Endodermal cell (in vitro differentiated cells): Measurements from ENCODE around the gene SIGLEC1. TPM values are rescaled to one million over a fixed set of nuclear protein-coding genes. Genes with fewer than 3 reads are reported as not detected.

Experiments
- DNase-seq: peaks from one replicate; pipeline ENCODE4 v3.0.0-alpha.2; 2017
- H3K27ac ChIP-seq: 2 replicates; pipeline ENCODE4 v1.5.1; 2013; ENCODE audit warnings: mild to moderate bottlenecking, low read depth, low read length, moderate library complexity
- H3K27me3 ChIP-seq: 2 replicates; pipeline ENCODE4 v1.6.1; 2013; ENCODE audit warnings: mild to moderate bottlenecking, low read length, moderate library complexity; ENCODE audit not compliant: insufficient read depth, control insufficient read depth, poor library complexity, severe bottlenecking
- H3K36me3 ChIP-seq: 2 replicates; pipeline ENCODE4 v1.7.0; 2013; ENCODE audit warnings: mild to moderate bottlenecking, low read length, moderate library complexity; ENCODE audit not compliant: control insufficient read depth, insufficient read depth
- H3K4me1 ChIP-seq: one replicate; pipeline ENCODE4 v1.7.0; 2013; ENCODE audit warnings: low read length; ENCODE audit not compliant: control insufficient read depth, insufficient read depth
- H3K4me3 ChIP-seq: 2 replicates; pipeline ENCODE4 v1.5.1; 2013; ENCODE audit warnings: mild to moderate bottlenecking, low read length, moderate library complexity
- H3K9ac ChIP-seq: 2 replicates; pipeline ENCODE4 v1.6.1; 2013; ENCODE audit warnings: mild to moderate bottlenecking, low read length, moderate library complexity; ENCODE audit not compliant: poor library complexity, severe bottlenecking; ENCODE audit errors: extremely low read depth
- H3K9me3 ChIP-seq: 2 replicates; pipeline ENCODE4 v1.6.1; 2013; ENCODE audit warnings: mild to moderate bottlenecking, low read length, moderate library complexity; ENCODE audit not compliant: control insufficient read depth
- H3K27ac Mint-ChIP-seq: 2 replicates; pipeline ENCODE4 v1.8.0; 2020; ENCODE audit warnings: mixed read lengths
- H3K27me3 Mint-ChIP-seq: 2 replicates; pipeline ENCODE4 v1.8.0; 2021; ENCODE audit warnings: mild to moderate bottlenecking, mixed read lengths; ENCODE audit not compliant: insufficient read depth
- H3K36me3 Mint-ChIP-seq: 2 replicates; pipeline ENCODE4 v1.8.0; 2020; ENCODE audit warnings: low read depth, mixed read lengths
- H3K4me1 Mint-ChIP-seq: 2 replicates; pipeline ENCODE4 v1.8.0; 2020; ENCODE audit warnings: mixed read lengths
- H3K4me3 Mint-ChIP-seq: 2 replicates; pipeline ENCODE4 v1.8.0; 2020; ENCODE audit warnings: mild to moderate bottlenecking, moderate library complexity, mixed read lengths
- H3K9me3 Mint-ChIP-seq: 2 replicates; pipeline ENCODE4 v1.8.0; 2020; ENCODE audit warnings: mild to moderate bottlenecking, mixed read lengths
- WGBS, 2 experiments: methylation state at CpG; one replicate each; pipeline versions ENCODE4 v1.1.5 to v1.1.7; 2013; ENCODE audit warnings: missing lambda C conversion rate in 2 of 2, mixed read lengths in 1 of 2; ENCODE audit not compliant: insufficient coverage in 1 of 2, insufficient read length in 1 of 2; 5-methylcytosine and 5-hydroxymethylcytosine counted together
- long read RNA-seq, 4 experiments: library from polyadenylated mRNA in 2 of 4; library from RNA in 1 of 4; library from capped mRNA in 1 of 4; stranded (forward) in 3 of 4; unstranded in 1 of 4; transcript quantifications; one replicate each; pipeline ENCODE4 v2.0.0, GENCODE V29; 2020 to 2021; ENCODE audit warnings: inconsistent platforms in 1 of 4
- polyA plus RNA-seq, 2 experiments: library from polyadenylated mRNA; stranded (reverse); fragments of 50-300 nt; gene quantifications; one replicate each; pipeline ENCODE4 v1.2.3, GENCODE V29; 2013
- total RNA-seq, 2 donors: library from RNA; stranded (reverse); fragmentation: NEBNext Ultra II Directional in 1 of 2; extraction: Animal tissue kit (Norgen Biotek cat#: 25700) in 1 of 2; gene quantifications; 2 replicates in 1 of 2; 3 replicates in 1 of 2; pipeline ENCODE4 v1.2.1, GENCODE V29; 2021
- TF ChIP-seq, protein P1 (sequence below): fragments of 200-600 bp; sonication (generic); conservative IDR thresholded peaks from 2 replicates; pipeline ENCODE4 v1.5.0; 2021; ENCODE audit warnings: antibody characterized with exemption, mild to moderate bottlenecking

The SIGLEC1 gene
- not detected for total RNA-seq
- polyA plus RNA-seq (2013, experiment 1 of 2): not detected
- not detected for polyA plus RNA-seq (2013, experiment 2 of 2)
- long read RNA-seq, experiment 1: 0 reads
- long read RNA-seq, experiment 2: 0 reads
- long read RNA-seq, experiment 3: 0 reads
- long read RNA-seq, experiment 4: 0 reads

- H3K9ac ChIP-seq: no peak within 1 kb of the TSS
- no peak for DNase-seq
- Mint-ChIP-seq H3K4me1 (no peaks in the 10 kb centered on the region), H3K4me3 (no peak within 1 kb of the TSS), H3K36me3 (no peaks in the 10 kb centered on the region), H3K27me3 (no peaks in the 10 kb centered on the region), H3K27ac (no peak within 1 kb of the TSS), H3K9me3 (no peaks in the 10 kb centered on the region)
- H3K4me1 ChIP-seq: no peaks in the 10 kb centered on the region
- H3K27ac ChIP-seq: no peak within 1 kb of the TSS
- no peaks in the 10 kb centered on the region for H3K36me3 ChIP-seq
- H3K4me3 ChIP-seq: no peak within 1 kb of the TSS
- H3K9me3 ChIP-seq: no peaks in the 10 kb centered on the region
- TF ChIP-seq, protein P1, sequence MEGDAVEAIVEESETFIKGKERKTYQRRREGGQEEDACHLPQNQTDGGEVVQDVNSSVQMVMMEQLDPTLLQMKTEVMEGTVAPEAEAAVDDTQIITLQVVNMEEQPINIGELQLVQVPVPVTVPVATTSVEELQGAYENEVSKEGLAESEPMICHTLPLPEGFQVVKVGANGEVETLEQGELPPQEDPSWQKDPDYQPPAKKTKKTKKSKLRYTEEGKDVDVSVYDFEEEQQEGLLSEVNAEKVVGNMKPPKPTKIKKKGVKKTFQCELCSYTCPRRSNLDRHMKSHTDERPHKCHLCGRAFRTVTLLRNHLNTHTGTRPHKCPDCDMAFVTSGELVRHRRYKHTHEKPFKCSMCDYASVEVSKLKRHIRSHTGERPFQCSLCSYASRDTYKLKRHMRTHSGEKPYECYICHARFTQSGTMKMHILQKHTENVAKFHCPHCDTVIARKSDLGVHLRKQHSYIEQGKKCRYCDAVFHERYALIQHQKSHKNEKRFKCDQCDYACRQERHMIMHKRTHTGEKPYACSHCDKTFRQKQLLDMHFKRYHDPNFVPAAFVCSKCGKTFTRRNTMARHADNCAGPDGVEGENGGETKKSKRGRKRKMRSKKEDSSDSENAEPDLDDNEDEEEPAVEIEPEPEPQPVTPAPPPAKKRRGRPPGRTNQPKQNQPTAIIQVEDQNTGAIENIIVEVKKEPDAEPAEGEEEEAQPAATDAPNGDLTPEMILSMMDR: no peak
- no peaks in the 10 kb centered on the region for H3K27me3 ChIP-seq
- WGBS, 2 experiments: 89 to 97% methylated on average over 9 to 15 of the region's 15 CpGs
Observed at GRCh38 chr20:3712279-3712873, at the start of gene SIGLEC1. Gene SIGLEC1 (minus strand): TSS chr20:3712600. CDS start chr20:3707128, 5,472 bp downstream.

GRCh38 chr20:3760655-3761348 lies 48.4 kb upstream of the SIGLEC1 start:
- no peak overlapping the region for H3K27ac Mint-ChIP-seq
- WGBS, 2 experiments: 88 to 91% methylated on average over 8 to 10 of the region's 10 CpGs
- H3K4me1 Mint-ChIP-seq: no peaks in the 10 kb centered on the region
- TF ChIP-seq, protein P1: no peak
- no peak for DNase-seq
- Histone ChIP-seq H3K27me3 (no peaks in the 10 kb centered on the region), H3K9me3 (no peaks in the 10 kb centered on the region), H3K4me3 (no peak overlapping the region), H3K27ac (no peak overlapping the region), H3K9ac (no peak overlapping the region), H3K4me1 (no peaks in the 10 kb centered on the region), H3K36me3 (peaks cover 8% of the 10 kb centered on the region)
- peaks cover 15% of the 10 kb centered on the region for H3K36me3 Mint-ChIP-seq
- H3K9me3 Mint-ChIP-seq: no peaks in the 10 kb centered on the region
- no peak overlapping the region for H3K4me3 Mint-ChIP-seq
- no peaks in the 10 kb centered on the region for H3K27me3 Mint-ChIP-seq

DNA sequence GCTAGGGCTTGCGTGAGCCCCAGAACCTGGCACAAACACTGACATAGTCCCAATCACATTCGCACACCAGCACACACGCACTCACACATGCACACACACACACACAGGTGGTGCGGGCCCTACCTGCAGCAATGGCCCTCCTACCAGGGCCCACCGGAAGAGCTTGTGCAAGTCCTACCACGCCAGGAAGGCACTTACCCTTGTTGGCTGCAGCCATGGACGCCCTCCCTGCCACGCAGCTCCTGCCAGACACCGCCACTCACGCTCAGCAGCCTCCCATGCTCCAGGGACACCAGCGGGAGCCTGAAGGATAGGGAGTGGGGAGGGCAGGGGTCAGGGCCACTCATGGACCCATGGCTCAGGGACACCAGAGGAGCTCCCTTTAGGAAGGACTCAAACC lies 47.5 kb upstream of the SIGLEC1 start:
- H3K4me3 Mint-ChIP-seq: no peak overlapping the region
- no peak overlapping the region for H3K27ac ChIP-seq

More for the DNA sequence above, 47.5 kb upstream of the SIGLEC1 start:
- no peak overlapping the region for H3K9ac ChIP-seq
- H3K27me3 ChIP-seq: no peaks in the 10 kb centered on the region
- H3K4me1 ChIP-seq: no peaks in the 10 kb centered on the region
- H3K4me1 Mint-ChIP-seq: no peaks in the 10 kb centered on the region
- TF ChIP-seq, protein P1: no peak
- peak overlapping the region; percentile 42 for H3K27ac Mint-ChIP-seq
- no peak overlapping the region for H3K4me3 ChIP-seq
- DNase-seq: no peak
- H3K27me3 Mint-ChIP-seq: no peaks in the 10 kb centered on the region
- H3K9me3 Mint-ChIP-seq: no peaks in the 10 kb centered on the region
- H3K9me3 ChIP-seq: no peaks in the 10 kb centered on the region
- 92% methylated on average over 4 to 11 of the region's 11 CpGs for WGBS, 2 experiments
- H3K36me3 ChIP-seq: peaks cover 8% of the 10 kb centered on the region
- H3K36me3 Mint-ChIP-seq: peaks cover 15% of the 10 kb centered on the region
